IPS DF 6.9 (cell line): ENCODE results near the gene RBM19.

Experiments used
- DNase-seq: peaks from one replicate; pipeline ENCODE4 v3.0.0-alpha.2; 2013; ENCODE audit warnings: low read depth, low spot score
- H3K27ac ChIP-seq: one replicate; pipeline ENCODE4 v1.5.1; 2013; ENCODE audit warnings: low read length, control low read depth
- H3K27me3 ChIP-seq: 2 replicates; pipeline ENCODE4 v1.6.1; 2013; ENCODE audit warnings: mild to moderate bottlenecking, low read length; ENCODE audit not compliant: control insufficient read depth, insufficient read depth
- H3K36me3 ChIP-seq: 2 replicates; pipeline ENCODE4 v1.6.1; 2013; ENCODE audit warnings: low read length; ENCODE audit not compliant: control insufficient read depth, insufficient read depth
- H3K4me1 ChIP-seq: 2 replicates; pipeline ENCODE4 v1.6.1; 2013; ENCODE audit warnings: low read length; ENCODE audit not compliant: control insufficient read depth, insufficient read depth
- H3K4me3 ChIP-seq: 2 replicates; pipeline ENCODE4 v1.5.1; 2013; ENCODE audit warnings: mild to moderate bottlenecking, low read length
- H3K9me3 ChIP-seq: 2 replicates; pipeline ENCODE4 v1.6.1; 2013; ENCODE audit warnings: low read length, inconsistent platforms; ENCODE audit not compliant: control insufficient read depth, insufficient read depth
- WGBS: extraction: QIAGEN DNeasy Blood & Tissue Kit; methylation state at CpG from one replicate; pipeline ENCODE4 v1.1.7; 2013; ENCODE audit warnings: mixed read lengths, missing lambda C conversion rate; ENCODE audit not compliant: insufficient read length, insufficient coverage; 5-methylcytosine and 5-hydroxymethylcytosine counted together

RBM19 gene

DNA sequence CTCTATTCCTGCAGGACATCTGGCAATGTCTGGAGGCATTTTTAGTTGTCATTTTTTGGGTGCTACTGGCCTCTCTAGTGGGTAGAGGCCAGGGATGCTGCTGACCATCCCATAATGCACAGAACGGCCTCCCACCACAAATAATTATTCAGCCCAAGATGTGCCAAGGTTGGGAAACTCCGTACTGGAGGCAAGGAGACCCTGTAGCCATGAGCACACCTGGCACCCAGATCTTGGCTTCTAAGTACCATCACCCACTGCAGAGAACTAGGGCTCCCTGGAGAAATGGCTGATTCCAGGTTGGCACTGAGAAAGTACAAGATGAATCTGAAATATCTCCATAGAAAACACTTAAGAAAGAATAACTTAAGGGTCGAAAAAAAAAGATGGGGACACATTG, 81.7 kb downstream of the RBM19 start:
- DNase-seq = no peak
- Histone ChIP-seq H3K9me3 (no peaks in the 10 kb centered on the region), H3K27ac (no peak overlapping the region), H3K36me3 (no peaks in the 10 kb centered on the region), H3K4me3 (no peak overlapping the region), H3K4me1 (peaks cover 3% of the 10 kb centered on the region; the same call in 1 of the 2 replicates), H3K27me3 (no peaks in the 10 kb centered on the region)
- no CpG with 5 or more reads among the region's 3 CpGs for WGBS

DNA sequence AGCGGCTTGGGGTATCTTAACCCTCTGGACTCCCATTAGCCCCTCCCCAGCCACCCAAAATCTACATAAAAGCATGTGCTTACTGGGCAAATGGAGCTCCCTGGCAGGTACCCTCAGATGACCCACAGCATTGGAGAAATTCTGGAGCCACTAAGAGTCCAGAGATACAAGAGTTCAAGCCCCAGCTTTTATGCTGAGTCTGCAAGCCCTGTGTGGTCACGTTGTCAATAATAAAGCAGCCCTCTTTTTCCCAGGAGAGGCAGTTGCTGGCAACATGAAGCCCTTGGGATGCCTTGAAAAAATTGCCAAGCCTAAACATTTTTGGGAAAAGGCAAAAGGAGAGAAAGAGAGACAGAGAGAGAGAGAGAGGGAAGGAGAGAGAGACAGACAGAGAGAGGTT, 83.4 kb downstream of the RBM19 start:
- no peak for DNase-seq
- H3K27me3 ChIP-seq = no peaks in the 10 kb centered on the region
- no peaks in the 10 kb centered on the region for H3K36me3 ChIP-seq
- peaks cover 3% of the 10 kb centered on the region; the same call in 1 of the 2 replicates for H3K4me1 ChIP-seq
- no CpG with 5 or more reads among the region's 2 CpGs for WGBS
- no peak overlapping the region for H3K27ac ChIP-seq
- no peaks in the 10 kb centered on the region for H3K9me3 ChIP-seq
- H3K4me3 ChIP-seq = no peak overlapping the region

DNA sequence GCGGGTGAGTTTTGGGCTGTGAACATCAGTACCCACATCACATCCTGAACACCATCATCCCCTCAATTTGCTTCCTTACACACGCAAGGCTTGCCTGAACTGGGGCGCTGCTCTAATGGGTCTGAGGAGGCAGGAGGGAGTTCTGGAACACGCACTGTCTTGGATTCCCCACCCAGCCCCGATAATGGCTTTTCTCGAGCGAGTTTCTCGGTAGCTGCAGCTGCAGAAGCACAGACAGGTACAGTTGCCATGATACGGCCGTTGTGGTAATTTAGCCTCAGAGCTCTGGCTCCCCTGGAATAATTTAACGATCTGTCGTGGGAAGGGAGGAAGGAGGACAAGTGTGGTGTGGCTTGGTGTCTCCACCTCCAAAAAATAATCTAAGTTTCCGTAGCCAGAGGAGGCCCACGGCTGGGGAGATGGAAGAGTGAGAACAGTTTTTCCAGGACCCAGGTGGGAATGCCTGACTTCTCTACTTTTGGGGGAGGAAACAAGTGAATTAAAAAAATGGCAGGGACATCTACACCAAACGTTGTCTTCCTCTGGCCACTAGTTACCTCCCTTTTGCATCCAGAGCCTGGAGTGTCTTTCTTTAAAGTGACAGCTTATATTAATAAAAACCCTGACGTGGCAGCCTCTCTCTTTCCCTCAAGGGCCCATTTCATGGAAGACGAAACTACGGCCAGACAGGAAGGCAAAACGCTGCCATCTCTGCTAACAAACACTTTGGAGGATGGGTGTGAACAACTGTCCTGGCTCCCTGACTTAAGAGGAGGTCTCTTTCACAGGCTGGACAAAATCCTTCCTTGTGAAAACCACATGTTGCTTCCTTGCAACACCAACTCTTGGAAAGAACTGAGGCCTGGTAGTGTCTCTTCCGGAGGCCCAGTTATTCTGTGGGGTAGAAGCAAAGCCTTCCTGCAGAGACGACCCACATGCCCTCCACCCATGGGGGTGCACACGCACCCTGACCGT, 84.8 kb downstream of the RBM19 start:
- WGBS = no CpG with 5 or more reads among the region's 23 CpGs
- Histone ChIP-seq H3K36me3 (no peaks in the 10 kb centered on the region; the same call in 1 of the 2 replicates), H3K4me1 (peaks cover 3% of the 10 kb centered on the region; the same call in 1 of the 2 replicates), H3K27me3 (no peaks in the 10 kb centered on the region), H3K27ac (no peak overlapping the region), H3K4me3 (no peak overlapping the region), H3K9me3 (no peaks in the 10 kb centered on the region)
- DNase-seq = no peak

DNA sequence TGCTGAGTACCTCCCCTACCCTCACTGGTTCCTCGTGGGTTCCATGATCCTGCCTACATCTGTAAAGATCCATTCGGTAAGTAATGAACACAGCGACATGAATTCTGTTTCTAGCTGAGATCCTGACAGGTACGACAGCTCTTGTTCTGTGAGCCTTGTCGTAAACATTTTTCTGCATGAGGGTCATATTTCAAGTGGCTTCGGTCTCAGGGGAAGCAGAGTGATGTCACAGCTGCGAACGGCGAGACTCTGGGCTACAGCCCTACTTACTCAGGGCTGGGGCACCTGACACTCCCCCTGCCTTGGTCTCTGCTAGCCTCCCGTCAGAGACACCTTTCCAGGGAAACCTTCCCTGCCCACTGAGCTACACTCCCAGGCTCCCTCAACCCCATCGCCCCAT, 85.8 kb downstream of the RBM19 start:
- no CpG with 5 or more reads among the region's 11 CpGs for WGBS

DNA sequence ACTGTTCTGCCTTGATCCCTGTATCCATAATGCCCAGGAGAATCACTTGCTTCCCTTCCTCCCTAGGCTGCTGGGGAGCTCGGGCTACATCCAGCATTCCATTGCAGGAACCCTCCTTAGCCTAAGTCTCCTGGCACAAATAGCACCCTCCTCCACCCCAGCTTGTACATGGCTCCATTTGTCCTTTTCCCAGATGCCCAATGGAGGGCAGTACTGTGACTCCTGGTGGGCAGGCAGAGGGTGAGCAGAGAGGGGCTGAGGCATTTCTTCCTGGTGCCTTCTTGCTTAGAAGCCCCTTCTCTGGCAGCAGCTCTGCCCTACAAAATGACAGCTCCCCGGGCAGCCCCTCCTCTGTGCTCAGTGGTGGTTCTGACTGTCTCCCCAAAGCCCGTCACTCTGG, 86.5 kb downstream of the RBM19 start:
- Histone ChIP-seq H3K9me3 (no peaks in the 10 kb centered on the region), H3K4me3 (no peak overlapping the region), H3K27ac (no peak overlapping the region), H3K36me3 (peaks cover 3% of the 10 kb centered on the region), H3K4me1 (peaks cover 3% of the 10 kb centered on the region; the same call in 1 of the 2 replicates), H3K27me3 (no peaks in the 10 kb centered on the region)
- DNase-seq = no peak
- no CpG with 5 or more reads among the region's 3 CpGs for WGBS

More for the DNA sequence above, 85.8 kb downstream of the RBM19 start:
- DNase-seq = no peak
- Histone ChIP-seq H3K4me3 (no peak overlapping the region), H3K4me1 (peaks cover 3% of the 10 kb centered on the region; the same call in 1 of the 2 replicates), H3K9me3 (no peaks in the 10 kb centered on the region), H3K27me3 (no peaks in the 10 kb centered on the region), H3K36me3 (no peaks in the 10 kb centered on the region; the same call in 1 of the 2 replicates), H3K27ac (no peak overlapping the region)

DNA sequence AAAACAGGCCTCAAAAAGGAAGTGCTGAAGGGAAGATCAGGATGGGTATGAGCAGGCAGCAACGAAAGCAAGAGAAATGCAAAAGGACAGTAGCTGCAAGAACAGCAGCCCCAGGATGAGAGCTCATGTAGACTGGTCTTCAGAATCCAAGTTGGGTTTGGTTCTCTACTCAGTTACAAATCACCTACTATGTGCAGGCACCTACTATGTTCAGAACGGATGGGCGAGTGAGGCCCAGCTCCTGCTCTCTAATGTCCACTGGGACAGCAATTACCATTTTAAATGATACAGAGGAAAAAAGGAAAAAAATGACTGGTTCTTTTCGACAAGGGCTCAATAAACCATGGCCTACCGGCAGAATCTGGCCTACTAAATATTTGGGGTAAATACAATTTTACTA, 88.5 kb downstream of the RBM19 start:
- Histone ChIP-seq H3K27me3 (no peaks in the 10 kb centered on the region), H3K4me3 (no peak overlapping the region), H3K9me3 (no peaks in the 10 kb centered on the region), H3K4me1 (peaks cover 3% of the 10 kb centered on the region; the same call in 1 of the 2 replicates), H3K36me3 (peaks cover 6% of the 10 kb centered on the region), H3K27ac (no peak overlapping the region)
- DNase-seq = no peak
- no CpG with 5 or more reads among the region's 5 CpGs for WGBS

DNA sequence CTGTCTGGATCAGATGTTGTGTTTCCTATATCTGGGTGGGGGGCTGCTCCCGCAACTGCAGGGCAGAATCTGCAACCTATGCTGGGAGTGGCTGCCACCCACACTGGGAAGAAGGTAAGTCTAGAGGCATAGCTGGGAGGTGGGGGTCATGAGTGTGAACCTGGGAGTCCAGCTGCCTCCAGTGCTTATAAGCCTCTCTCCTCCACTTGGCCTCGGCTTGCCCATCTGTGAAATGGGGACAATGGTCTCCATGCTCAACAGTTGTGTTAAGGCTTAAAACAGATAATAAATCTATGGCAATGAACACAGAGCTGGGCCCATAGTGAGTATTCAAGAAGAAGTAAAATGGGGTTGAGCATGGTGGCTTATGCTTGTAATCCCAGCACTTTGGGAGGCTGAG, 90.0 kb downstream of the RBM19 start:
- Histone ChIP-seq H3K9me3 (no peaks in the 10 kb centered on the region), H3K4me3 (no peak overlapping the region), H3K4me1 (peaks cover 3% of the 10 kb centered on the region; the same call in 1 of the 2 replicates), H3K27me3 (no peaks in the 10 kb centered on the region), H3K36me3 (peaks cover 6% of the 10 kb centered on the region), H3K27ac (no peak overlapping the region)
- DNase-seq = no peak
- no CpG with 5 or more reads among the region's 2 CpGs for WGBS

DNA sequence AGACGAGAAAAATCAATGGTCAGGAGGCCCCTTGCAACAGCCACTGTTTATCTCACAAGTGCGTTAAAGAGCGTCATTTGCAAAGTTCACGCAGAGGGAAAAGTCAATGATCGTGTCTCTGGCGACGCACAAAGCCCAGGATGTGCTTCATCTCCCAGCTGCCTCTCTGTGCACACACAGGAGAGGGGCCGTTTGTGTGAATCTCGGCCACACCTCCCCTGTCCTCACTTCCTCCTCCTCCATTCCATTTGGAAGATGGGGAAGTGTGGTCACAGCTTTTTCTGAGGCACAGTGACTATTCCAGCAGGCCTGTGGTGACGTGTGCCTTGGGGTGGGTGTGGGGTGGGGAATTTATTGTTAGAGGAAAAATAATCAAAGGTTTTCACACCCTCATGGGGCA, 90.4 kb downstream of the RBM19 start:
- no peak overlapping the region for H3K4me3 ChIP-seq
- H3K27ac ChIP-seq = no peak overlapping the region
- DNase-seq = no peak
- no CpG with 5 or more reads among the region's 10 CpGs for WGBS
- peaks cover 6% of the 10 kb centered on the region for H3K36me3 ChIP-seq
- no peaks in the 10 kb centered on the region for H3K9me3 ChIP-seq
- no peaks in the 10 kb centered on the region for H3K27me3 ChIP-seq
- peaks cover 3% of the 10 kb centered on the region; the same call in 1 of the 2 replicates for H3K4me1 ChIP-seq

DNA sequence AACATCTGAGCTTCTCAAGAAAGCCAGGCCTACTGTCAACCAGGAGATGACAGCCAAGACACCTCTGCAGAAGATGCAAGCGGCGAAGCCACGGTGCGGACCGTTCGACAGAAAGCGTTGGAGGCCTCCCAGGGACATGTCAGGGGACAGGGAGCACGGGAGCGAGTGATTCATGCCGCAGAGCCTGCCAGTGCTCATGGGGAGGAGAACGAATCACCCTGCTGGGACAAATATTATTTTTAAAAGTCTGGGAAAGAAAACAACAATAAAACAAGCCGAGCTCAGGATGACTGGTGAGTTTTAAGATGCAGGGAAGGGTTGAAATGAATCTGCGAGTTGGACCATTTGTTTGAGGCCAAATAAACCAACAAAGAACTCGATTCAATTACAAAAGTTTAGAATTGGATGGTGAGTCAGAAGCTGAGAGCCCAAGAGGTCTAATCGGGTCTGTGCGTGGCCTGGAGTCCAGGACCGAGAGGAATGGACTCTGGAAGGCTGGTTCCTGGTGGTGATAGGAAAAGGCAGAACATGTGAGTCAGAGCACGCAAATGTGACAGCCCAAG, 91.0 kb downstream of the RBM19 start:
- DNase-seq = no peak
- H3K4me3 ChIP-seq = no peak overlapping the region
- no CpG with 5 or more reads among the region's 18 CpGs for WGBS

DNA sequence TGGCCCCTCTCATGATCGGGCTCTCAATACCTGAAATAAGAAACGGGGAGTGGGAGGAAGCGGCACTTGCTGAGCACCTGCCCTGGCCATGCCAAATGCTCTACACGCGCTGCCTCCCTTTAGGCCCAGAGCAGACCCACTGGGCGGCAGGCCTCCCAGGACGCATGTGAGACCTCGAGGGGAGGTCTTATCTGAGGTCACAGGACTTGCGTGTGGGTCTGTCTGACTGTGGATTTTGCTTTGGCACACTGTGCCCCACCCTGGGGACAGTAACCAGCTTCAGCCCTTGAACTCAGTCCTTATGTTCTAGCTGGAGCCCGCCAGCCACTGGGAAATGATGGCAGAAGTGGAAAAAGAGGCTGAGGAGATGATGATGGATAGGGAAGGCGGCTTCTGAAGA, 91.8 kb downstream of the RBM19 start:
- Histone ChIP-seq H3K4me1 (no peaks in the 10 kb centered on the region), H3K27ac (no peak overlapping the region), H3K36me3 (peaks cover 6% of the 10 kb centered on the region), H3K27me3 (no peaks in the 10 kb centered on the region), H3K4me3 (no peak overlapping the region), H3K9me3 (no peaks in the 10 kb centered on the region)
- no CpG with 5 or more reads among the region's 11 CpGs for WGBS
- no peak for DNase-seq

More for the DNA sequence above, 91.0 kb downstream of the RBM19 start:
- Histone ChIP-seq H3K36me3 (peaks cover 6% of the 10 kb centered on the region), H3K27me3 (no peaks in the 10 kb centered on the region), H3K27ac (no peak overlapping the region), H3K9me3 (no peaks in the 10 kb centered on the region), H3K4me1 (no peaks in the 10 kb centered on the region)
